Stimulated activated CD4-positive, alpha-beta T cell treated with anti-CD3 and anti-CD28 coated beads, Interleukin-2, amount 100 ng/mL, for 24 hours (primary cell): ENCODE results near the gene PCDHB10.
"Not testable (repeated sequence)": the region's sequence is repeated elsewhere in the genome, so short reads cannot be mapped to it uniquely, and the experiment has no call there.

Experiments
- DNase-seq, 2 donors: peaks; one replicate each; pipeline ENCODE4 v3.0.0-alpha.2; 2020

The PCDHB10 gene

DNA sequence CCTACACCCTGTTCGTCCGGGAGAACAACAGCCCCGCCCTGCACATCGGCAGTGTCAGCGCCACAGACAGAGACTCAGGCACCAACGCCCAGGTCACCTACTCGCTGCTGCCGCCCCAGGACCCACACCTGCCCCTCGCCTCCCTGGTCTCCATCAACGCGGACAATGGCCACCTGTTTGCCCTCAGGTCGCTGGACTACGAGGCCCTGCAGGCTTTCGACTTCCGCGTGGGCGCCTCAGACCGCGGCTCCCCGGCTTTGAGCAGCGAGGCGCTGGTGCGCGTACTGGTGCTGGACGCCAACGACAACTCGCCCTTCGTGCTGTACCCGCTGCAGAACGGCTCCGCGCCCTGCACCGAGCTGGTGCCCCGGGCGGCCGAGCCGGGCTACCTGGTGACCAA, 3.5 kb upstream of the PCDHB10 start:
- DNase-seq = not testable (repeated sequence)

DNA sequence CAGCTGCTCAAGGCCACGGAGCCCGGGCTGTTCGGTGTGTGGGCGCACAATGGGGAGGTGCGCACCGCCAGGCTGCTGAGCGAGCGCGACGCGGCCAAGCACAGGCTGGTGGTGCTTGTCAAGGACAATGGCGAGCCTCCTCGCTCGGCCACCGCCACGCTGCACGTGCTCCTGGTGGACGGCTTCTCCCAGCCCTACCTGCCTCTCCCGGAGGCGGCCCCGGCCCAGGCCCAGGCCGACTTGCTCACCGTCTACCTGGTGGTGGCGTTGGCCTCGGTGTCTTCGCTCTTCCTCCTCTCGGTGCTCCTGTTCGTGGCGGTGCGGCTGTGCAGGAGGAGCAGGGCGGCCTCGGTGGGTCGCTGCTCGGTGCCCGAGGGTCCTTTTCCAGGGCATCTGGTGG, 3.0 kb upstream of the PCDHB10 start:
- not testable (repeated sequence) for DNase-seq

DNA sequence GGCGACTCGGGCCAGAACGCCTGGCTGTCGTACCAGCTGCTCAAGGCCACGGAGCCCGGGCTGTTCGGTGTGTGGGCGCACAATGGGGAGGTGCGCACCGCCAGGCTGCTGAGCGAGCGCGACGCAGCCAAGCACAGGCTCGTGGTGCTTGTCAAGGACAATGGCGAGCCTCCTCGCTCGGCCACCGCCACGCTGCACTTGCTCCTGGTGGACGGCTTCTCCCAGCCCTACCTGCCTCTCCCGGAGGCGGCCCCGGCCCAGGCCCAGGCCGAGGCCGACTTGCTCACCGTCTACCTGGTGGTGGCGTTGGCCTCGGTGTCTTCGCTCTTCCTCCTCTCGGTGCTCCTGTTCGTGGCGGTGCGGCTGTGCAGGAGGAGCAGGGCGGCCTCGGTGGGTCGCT, 2.2 kb downstream of the PCDHB10 start:
- DNase-seq = not testable (repeated sequence)

DNA sequence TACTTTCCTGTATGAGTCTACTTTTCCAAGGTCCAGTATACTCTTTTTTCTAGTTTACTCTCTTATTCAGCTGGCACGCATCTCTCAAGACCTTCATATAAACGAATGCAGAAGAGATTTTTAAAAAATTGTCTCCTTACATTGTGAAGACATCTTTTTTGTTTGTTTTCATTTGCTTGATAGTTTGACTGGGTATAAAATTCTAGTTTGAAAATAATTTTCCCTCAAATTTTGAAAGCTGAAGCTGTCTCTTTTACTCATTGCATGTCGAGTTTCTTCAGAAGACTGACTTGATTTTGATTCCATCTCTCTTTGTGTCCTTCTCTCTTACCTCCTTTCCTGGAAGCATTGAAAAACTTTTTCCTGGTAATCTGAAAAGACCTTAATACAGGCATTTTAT, 4.2 kb downstream of the PCDHB10 start:
- DNase-seq = no peak

DNA sequence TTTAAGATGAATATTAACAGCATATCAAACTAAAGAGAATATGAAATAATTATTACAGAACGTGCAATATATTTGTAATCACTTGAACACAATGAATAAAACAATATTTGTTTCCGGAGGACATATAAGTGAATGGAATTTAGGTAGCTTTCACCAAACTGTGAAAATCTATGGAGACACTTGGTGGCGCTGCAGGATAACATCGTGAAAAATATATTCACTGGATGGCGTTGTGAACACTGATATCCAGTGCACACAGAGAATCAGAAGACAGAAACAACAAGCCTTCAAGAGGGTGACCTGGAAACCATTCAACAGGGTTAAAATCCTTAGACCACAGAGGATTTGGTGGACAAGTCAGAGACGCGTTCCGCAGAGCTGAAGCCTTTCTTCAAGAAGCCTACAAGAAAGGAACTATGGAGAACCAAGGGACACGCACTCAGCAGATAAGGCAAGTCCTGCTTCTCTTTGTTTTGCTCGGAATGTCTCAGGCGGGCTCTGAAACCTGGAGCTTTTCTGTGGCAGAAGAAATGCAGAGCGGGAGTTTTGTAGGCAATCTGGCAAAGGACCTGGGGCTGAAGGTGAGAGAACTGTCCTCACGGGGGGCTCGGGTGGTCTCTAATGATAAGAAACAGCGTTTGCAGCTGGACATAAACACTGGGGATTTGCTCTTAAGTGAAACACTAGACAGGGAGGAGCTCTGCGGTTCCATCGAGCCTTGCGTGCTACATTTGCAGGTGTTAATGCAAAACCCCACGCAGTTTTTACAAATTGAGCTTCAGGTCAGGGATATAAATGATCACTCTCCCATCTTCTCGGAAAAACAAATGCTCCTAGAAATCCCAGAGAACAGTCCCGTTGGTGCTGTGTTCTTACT, 7.4 kb downstream of the PCDHB10 start, which contains the start of gene PCDHB11:
TSS of gene PCDHB11 (plus strand) at position 269 of the 877 bp plus-strand sequence. CDS start at position 417, 148 bp downstream.
- DNase-seq = no peak

DNA sequence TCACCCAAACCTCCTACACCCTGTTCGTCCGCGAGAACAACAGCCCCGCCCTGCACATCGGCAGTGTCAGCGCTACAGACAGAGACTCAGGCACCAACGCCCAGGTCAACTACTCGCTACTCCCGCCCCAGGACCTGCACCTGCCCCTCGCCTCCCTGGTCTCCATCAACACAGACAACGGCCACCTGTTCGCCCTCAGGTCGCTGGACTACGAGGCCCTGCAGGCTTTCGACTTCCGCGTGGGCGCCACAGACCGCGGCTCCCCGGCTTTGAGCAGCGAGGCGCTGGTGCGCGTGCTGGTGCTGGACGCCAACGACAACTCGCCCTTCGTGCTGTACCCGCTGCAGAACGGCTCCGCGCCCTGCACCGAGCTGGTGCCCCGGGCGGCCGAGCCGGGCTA, 9.0 kb downstream of the PCDHB10 start:
- DNase-seq = not testable (repeated sequence)

DNA sequence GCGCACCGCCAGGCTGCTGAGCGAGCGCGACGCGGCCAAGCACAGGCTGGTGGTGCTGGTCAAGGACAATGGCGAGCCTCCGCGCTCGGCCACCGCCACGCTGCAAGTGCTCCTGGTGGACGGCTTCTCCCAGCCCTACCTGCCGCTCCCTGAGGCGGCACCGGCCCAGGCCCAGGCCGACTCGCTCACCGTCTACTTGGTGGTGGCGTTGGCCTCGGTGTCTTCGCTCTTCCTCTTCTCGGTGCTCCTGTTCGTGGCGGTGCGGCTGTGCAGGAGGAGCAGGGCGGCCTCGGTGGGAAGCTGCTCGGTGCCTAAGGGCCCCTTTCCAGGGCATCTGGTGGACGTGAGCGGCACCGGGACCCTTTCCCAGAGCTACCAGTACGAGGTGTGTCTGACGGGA, 9.5 kb downstream of the PCDHB10 start:
- DNase-seq = not testable (repeated sequence)

DNA sequence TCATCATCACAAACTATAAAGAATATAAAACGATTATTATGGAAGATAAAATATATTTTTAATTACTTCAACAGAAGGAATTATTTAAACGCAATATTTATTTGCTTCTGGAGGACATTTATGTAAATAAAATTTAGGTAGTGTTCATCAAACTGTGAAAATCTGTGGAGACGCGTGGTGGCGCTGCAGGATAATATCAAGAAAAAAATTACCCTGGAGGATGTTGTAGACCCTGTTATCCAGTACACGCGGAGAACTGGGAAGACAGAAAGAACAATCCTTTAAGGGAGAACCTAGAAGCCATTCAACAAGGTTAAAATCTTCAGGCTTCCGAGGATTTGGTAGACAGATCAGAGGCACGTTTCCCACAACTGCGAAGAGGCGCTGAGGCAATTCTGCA, 16.3 kb downstream of the PCDHB10 start, which contains the start of gene PCDHB12:
TSS of gene PCDHB12 (plus strand) at position 242 of the 400 bp plus-strand sequence. CDS start 189 bp downstream, outside the sequence.
- no peak for DNase-seq

DNA sequence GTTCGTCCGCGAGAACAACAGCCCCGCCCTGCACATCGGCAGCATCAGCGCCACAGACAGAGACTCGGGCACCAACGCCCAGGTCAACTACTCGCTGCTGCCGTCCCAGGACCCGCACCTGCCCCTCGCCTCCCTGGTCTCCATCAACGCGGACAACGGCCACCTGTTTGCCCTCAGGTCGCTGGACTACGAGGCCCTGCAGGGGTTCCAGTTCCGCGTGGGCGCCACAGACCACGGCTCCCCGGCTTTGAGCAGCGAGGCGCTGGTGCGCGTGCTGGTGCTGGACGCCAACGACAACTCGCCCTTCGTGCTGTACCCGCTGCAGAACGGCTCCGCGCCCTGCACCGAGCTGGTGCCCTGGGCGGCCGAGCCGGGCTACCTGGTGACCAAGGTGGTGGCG, 18.1 kb downstream of the PCDHB10 start:
- DNase-seq = not testable (repeated sequence)

DNA sequence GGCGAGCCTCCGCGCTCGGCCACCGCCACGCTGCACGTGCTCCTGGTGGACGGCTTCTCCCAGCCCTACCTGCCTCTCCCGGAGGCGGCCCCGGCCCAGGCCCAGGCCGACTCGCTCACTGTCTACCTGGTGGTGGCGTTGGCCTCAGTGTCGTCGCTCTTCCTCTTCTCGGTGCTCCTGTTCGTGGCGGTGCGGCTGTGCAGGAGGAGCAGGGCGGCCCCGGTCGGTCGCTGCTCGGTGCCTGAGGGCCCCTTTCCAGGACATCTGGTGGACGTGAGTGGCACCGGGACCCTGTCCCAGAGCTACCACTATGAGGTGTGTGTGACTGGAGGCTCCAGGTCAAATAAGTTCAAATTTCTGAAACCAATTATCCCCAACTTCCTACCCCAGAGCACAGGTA, 18.7 kb downstream of the PCDHB10 start:
- not testable (repeated sequence) for DNase-seq

DNA sequence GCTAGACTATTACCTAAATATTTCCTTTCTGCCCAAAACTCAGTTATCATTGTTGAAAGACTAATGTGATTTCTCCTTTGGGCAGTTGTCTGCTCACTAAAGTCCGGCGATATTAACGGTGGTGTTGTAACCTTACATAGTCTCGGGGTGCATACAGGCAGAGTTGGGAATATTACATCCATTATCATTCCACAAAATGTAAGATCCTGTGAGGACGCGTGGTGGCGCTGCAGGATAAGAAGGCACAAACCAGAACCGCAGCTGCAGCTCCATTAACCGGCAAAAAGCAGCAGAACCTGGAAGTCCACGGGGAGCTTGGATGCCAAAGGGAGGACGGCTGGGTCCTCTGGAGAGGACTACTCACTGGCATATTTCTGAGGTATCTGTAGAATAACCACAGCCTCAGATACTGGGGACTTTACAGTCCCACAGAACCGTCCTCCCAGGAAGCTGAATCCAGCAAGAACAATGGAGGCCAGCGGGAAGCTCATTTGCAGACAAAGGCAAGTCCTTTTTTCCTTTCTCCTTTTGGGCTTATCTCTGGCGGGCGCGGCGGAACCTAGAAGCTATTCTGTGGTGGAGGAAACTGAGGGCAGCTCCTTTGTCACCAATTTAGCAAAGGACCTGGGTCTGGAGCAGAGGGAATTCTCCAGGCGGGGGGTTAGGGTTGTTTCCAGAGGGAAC, 21.6 kb downstream of the PCDHB10 start, which contains the start of gene PCDHB13:
TSS of gene PCDHB13 (plus strand) at position 264 of the 684 bp plus-strand sequence. CDS start at position 469, 205 bp downstream.
- DNase-seq = peak in 1 of 2 donors; percentile 28

DNA sequence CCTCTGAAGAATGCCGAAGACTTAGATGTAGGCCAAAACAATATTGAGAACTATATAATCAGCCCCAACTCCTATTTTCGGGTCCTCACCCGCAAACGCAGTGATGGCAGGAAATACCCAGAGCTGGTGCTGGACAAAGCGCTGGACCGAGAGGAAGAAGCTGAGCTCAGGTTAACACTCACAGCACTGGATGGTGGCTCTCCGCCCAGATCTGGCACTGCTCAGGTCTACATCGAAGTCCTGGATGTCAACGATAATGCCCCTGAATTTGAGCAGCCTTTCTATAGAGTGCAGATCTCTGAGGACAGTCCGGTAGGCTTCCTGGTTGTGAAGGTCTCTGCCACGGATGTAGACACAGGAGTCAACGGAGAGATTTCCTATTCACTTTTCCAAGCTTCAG, 22.4 kb downstream of the PCDHB10 start:
- not testable (repeated sequence) for DNase-seq

DNA sequence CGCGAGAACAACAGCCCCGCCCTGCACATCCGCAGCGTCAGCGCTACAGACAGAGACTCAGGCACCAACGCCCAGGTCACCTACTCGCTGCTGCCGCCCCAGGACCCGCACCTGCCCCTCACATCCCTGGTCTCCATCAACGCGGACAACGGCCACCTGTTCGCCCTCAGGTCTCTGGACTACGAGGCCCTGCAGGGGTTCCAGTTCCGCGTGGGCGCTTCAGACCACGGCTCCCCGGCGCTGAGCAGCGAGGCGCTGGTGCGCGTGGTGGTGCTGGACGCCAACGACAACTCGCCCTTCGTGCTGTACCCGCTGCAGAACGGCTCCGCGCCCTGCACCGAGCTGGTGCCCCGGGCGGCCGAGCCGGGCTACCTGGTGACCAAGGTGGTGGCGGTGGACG, 23.4 kb downstream of the PCDHB10 start:
- DNase-seq = not testable (repeated sequence)

DNA sequence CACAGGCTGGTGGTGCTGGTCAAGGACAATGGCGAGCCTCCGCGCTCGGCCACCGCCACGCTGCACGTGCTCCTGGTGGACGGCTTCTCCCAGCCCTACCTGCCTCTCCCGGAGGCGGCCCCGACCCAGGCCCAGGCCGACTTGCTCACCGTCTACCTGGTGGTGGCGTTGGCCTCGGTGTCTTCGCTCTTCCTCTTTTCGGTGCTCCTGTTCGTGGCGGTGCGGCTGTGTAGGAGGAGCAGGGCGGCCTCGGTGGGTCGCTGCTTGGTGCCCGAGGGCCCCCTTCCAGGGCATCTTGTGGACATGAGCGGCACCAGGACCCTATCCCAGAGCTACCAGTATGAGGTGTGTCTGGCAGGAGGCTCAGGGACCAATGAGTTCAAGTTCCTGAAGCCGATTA, 23.9 kb downstream of the PCDHB10 start:
- DNase-seq = not testable (repeated sequence)

DNA sequence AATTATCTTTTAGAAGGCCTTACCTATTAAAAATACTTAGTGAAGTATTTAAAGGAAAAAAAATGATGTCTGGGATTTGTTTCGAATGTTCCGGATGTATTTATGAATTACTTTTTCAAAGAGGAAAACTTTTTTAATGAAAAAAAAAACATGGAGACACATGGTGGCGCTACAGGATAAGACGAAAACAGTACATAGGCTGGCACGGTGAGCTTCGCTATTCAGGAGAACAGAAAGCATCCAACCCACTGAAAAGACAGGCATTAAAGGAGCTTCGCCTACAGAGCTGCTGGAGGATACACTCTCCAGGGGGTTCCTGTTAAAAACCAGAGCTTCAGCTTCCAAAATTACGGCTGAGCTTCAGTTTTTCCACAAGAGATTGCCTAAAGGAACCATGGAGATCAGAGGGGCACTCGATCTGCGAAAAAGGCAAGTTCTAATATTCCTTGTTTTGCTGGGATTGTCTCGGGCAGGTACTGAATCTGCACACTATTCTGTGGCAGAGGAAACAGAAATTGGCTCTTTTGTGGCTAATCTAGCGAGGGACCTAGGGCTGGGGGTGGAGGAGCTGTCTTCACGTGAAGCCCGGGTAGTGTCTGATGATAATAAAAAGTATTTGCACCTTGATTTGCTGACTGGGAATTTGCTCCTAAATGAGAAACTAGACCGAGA, 31.1 kb downstream of the PCDHB10 start, which contains the start of gene PCDHB14:
TSS of gene PCDHB14 (plus strand) at position 232 of the 672 bp plus-strand sequence. CDS start at position 395, 163 bp downstream.
- no peak for DNase-seq

DNA sequence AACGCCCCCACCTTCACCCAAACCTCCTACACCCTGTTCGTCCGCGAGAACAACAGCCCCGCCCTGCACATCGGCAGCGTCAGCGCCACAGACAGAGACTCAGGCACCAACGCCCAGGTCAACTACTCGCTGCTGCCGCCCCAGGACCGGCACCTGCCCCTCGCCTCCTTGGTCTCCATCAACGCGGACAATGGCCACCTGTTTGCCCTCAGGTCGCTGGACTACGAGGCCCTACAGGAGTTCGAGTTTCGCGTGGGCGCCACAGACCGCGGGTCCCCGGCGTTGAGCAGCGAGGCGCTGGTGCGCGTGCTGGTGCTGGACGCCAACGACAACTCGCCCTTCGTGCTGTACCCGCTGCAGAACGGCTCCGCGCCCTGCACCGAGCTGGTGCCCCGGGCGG, 32.7 kb downstream of the PCDHB10 start:
- not testable (repeated sequence) for DNase-seq

DNA sequence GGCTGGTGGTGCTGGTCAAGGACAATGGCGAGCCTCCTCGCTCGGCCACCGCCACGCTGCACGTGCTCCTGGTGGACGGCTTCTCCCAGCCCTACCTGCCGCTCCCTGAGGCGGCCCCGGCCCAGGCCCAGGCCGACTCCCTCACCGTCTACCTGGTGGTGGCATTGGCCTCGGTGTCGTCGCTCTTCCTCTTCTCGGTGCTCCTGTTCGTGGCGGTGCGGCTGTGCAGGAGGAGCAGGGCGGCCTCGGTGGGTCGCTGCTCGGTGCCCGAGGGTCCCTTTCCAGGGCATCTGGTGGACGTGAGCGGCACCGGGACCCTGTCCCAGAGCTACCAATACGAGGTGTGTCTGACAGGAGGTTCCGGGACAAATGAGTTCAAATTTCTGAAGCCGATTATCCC, 33.3 kb downstream of the PCDHB10 start:
- not testable (repeated sequence) for DNase-seq

DNA sequence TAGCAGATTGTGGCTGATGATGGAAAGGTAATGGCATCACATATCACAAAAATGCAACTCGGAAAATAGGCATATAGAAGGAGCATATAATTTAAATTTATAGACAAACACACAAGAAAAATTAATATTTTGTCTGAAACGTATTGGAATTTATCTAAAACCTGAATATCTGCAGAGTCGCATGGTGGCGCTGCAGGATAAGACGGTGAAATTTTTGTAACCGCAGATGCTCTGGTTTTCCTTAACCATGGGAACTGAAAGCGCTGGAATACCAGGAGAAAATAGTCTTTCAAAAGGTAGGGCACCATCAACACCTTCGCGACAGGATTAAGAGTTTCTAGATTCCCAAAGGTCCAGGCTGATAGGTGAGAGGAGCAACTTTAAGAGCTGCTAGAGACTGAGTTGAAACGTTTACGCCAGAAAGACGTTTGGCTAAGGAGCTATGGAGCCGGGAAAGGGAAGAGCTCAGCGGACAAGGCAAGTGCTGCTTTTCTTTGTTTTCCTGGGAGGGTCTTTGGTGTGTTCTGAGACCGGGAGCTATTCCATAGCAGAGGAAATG, 42.0 kb downstream of the PCDHB10 start:
- no peak for DNase-seq

DNA sequence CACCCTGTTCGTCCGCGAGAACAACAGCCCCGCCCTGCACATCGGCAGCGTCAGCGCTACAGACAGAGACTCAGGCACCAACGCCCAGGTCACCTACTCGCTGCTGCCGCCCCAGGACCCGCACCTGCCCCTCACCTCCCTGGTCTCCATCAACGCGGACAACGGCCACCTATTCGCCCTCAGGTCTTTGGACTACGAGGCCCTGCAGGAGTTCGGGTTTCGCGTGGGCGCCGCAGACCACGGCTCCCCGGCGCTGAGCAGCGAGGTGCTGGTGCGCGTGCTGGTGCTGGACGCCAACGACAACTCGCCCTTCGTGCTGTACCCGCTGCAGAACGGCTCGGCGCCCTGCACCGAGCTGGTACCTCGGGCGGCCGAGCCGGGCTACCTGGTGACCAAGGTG, 43.8 kb downstream of the PCDHB10 start:
- not testable (repeated sequence) for DNase-seq

DNA sequence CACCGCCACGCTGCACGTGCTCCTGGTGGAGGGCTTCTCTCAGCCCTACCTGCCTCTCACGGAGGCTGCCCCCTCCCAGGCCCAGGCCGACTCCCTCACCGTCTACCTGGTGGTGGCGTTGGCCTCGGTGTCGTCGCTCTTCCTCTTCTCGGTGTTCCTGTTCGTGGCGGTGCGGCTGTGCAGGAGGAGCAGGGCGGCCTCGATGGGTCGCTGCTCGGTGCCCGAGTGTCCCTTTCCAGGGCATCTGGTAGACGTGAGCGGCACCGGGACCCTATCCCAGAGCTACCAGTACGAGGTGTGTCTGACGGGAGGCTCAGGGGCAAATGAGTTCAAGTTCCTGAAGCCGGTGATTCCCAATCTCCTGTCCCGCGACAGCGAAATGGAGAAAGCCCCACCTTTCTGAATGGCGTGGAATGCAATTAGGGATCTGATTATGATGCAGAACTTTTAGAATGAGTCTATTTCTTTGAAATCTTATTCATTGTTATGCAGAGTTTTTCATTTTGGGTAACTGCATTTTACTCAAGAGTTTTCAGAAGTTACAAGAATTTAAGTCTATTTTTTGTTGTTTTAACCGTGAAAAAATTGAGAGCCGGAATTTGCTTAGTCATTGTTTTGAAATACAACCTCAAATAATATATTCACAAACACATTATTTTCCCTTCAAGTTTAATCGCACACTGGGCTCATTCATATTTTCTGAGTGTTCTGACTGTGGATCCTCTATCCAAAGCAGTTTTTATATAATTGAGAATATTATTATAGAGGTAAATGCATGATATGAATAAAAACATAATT, 44.6 kb downstream of the PCDHB10 start:
- no peak for DNase-seq

DNA sequence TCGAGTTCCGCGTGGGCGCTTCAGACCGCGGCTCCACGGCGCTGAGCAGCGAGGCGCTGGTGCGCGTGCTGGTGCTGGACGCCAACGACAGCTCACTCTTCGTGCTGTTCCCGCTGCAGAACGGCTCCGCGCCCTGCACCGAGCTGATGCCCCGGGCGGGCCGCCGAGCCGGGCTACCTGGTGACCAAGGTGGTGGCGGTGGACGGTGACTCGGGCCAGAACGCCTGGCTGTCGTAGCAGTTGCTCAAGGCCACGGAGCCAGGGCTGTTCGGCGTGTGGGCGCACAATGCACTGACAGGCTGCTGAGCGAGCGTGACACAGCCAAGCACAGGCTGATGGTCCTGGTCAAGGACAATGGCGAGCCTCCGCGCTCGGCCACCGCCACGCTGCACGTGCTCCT, 49.3 kb downstream of the PCDHB10 start:
- DNase-seq = no peak
